HG03520 (cell line): ENCODE measurements around the gene EIF1B.

ENCODE experiments used
- ATAC-seq: cut with Tn5 transposase; IDR thresholded peaks from one replicate; pipeline ENCODE4 v1.9.1; 2021; ENCODE audit warnings: mild to moderate bottlenecking, moderate library complexity; ENCODE audit not compliant: unreplicated experiment

EIF1B gene

GRCh38 chr3:40340541-40341170, 31.1 kb downstream of the EIF1B start:
- ATAC-seq, result no peak

GRCh38 chr3:40341671-40342070, 32.2 kb downstream of the EIF1B start:
- ATAC-seq, result no peak

DNA sequence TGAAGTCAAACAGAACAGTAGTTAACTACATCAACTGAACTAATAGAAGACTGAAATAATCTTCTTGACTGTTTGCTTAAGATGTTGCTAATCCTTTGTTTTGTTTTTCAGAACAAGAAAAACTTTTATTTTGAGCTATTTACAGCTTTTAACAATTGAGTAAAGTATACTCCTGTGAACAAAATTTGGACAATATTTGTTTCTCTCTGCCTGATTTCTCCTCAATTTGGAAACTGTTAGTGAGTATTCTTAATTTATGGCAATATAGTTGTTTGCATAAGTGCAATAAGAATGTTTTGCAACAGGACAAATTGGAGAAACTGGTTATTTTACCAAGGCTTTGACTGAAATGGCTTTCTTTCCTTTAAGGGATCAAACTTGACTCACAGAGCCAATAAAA, 41.0 kb downstream of the EIF1B start:
- ATAC-seq, result no peak

GRCh38 chr3:40355410-40355809, 45.9 kb downstream of the EIF1B start:
- ATAC-seq, result no peak

DNA sequence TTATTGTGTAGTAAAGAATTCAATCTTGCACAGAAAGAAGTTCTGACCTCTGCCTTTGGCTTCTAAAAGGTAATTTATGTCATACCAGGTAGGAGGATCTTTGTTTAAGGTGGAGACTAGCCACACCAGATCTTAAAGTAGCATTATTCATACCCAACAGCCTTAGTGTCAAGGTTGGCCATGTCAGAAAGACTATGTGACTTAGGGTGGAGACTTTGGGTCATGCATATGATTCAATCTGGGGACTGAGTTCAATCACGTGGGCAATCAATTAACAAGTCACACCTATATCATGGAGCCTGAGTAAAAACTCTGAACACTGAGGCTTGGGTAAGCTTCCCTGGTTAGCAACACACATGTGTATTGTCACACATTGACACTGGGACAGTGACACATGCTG, 48.9 kb downstream of the EIF1B start:
- ATAC-seq, result no peak
